Stomach (tissue), 9 donors: ENCODE results near the gene LAMP1. TPM values are rescaled to one million over a fixed set of nuclear protein-coding genes. Genes with fewer than 3 reads are reported as not detected.
"Not testable (repeated sequence)": the region's sequence is repeated elsewhere in the genome, so short reads cannot be mapped to it uniquely, and the experiment has no call there.

Source experiments
- DNase-seq, 2 donors: peaks; one replicate each; pipeline versions ENCODE4 v3.0.0 to v3.0.0-alpha.2; 2013 to 2019
- H3K27ac ChIP-seq, 5 donors: fragments of 200-600 bp in 4 of 5; sonication (generic) in 4 of 5; one replicate each; pipeline ENCODE4 v1.5.1; 2013 to 2019; ENCODE audit warnings: mild to moderate bottlenecking in 1 of 5, moderate library complexity in 1 of 5
- H3K27me3 ChIP-seq, 3 donors: fragments of 200-600 bp; sonication (generic); one replicate each; pipeline ENCODE4 v1.5.1; 2017 to 2019; ENCODE audit warnings: mixed run types in 1 of 3
- H3K36me3 ChIP-seq, 4 donors: fragments of 200-600 bp; sonication (generic); 1 replicate in 3 of 4; 2 replicates in 1 of 4; pipeline ENCODE4 v1.5.1; 2016 to 2019
- H3K4me1 ChIP-seq, 4 donors: fragments of 200-600 bp; sonication (generic); one replicate each; pipeline ENCODE4 v1.5.1; 2016 to 2019
- H3K4me3 ChIP-seq, 4 donors: fragments of 200-600 bp; sonication (generic) in 3 of 4; one replicate each; pipeline ENCODE4 v1.5.1; 2016 to 2019; ENCODE audit warnings: mild to moderate bottlenecking in 1 of 4
- H3K9me3 ChIP-seq, 4 donors: fragments of 200-600 bp; sonication (generic); one replicate each; pipeline ENCODE4 v1.5.1; 2016 to 2019
- EP300 ChIP-seq: sonication (generic); formaldehyde crosslinking; IDR thresholded peaks from one replicate; pipeline ENCODE4 v1.6.1; 2017; ENCODE audit warnings: antibody characterized with exemption
- POLR2A ChIP-seq, 4 donors: fragments of 450-650 bp; IDR thresholded peaks; one replicate each; pipeline ENCODE4 v1.6.1; 2016; ENCODE audit warnings: antibody characterized with exemption in 4 of 4, control low read depth in 2 of 4, mild to moderate bottlenecking in 1 of 4, moderate library complexity in 1 of 4
- POLR2AphosphoS5 ChIP-seq, 3 donors: sonication (generic); formaldehyde crosslinking; IDR thresholded peaks; one replicate each; pipeline ENCODE4 v1.6.1; 2016; ENCODE audit warnings: antibody characterized with exemption in 3 of 3
- WGBS, 5 donors: extraction: QIAGEN DNeasy Blood & Tissue Kit in 3 of 5; methylation state at CpG; one replicate each; pipeline versions ENCODE4 v1.1.5 to v1.1.7; 2013 to 2018; 5-methylcytosine and 5-hydroxymethylcytosine counted together
- intact Hi-C: fragments of 100-400 bp; cut with DNase I; formaldehyde crosslinking; loops from one replicate; pipeline ENCODE4 v1.15.1; 2023; ENCODE audit warnings: low total_unique reads
- polyA plus RNA-seq, 3 donors: library from polyadenylated mRNA; stranded (reverse); fragments of 200-250 nt; gene quantifications; one replicate each; pipeline ENCODE4 v1.2.3, GENCODE V29; 2013
- total RNA-seq, 5 donors: library from RNA; depleted of rRNA; stranded (reverse); fragments of >200 nt; gene quantifications; one replicate each; pipeline versions ENCODE4 v1.1.0 to v1.2.3, GENCODE V29; 2014 to 2016
- TF ChIP-seq, protein P1 (sequence below), 7 experiments: fragments of 450-650 bp in 4 of 7; fragments of 200-600 bp in 3 of 7; sonication (generic) in 3 of 7; IDR thresholded peaks; one replicate each; pipeline ENCODE4 v1.5.1; 2016 to 2019; ENCODE audit warnings: antibody characterized with exemption in 7 of 7, control low read depth in 2 of 7, mild to moderate bottlenecking in 1 of 7
- donor health status: healthy with polysubstance abuse.
- donor health status: Bipolar disorder and iron deficiency.
- donor health status: healthy.

Gene LAMP1
- total and polyA plus RNA-seq, 8 donors = 20.9 to 121 (median 50.0) TPM

DNA sequence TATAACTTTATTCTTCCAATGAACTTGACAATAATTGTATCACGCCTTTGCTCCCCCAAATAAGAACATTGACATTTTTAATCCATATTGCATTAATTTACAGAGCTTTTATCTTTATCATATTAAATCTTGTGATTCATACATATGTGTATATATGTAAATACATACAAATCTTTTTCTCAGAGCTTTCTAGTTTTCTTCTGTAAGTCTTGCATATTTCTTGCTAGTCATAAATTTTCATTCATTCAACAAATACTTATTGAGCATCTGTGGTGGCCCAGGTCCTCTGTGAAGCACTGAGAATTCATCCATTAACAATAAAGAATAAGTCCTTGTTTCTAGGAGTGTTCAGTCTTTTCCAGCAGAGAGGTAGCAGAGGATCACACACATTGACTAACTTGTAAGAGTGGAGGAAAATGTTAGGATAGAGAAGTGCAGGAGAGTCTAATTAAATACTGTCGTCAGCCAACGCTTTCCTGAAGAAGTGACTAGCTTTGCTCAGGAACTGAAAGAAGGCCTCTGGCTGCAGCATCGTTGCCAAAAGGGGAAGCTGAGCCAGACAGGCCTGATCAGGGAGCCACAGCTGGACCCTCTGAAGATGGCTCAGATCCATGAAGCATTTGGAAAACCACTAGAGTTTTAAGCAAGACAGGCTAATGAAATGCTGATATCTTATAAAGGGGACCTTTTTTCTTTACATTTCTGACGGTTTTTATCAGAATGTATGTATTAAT is 38.6 kb upstream of the LAMP1 start:
- TF ChIP-seq POLR2A (IDR thresholded peaks at IDR 0.05) (no peak), EP300 (no peak), POLR2AphosphoS5 (IDR thresholded peaks at IDR 0.05) (no peak)
- TF ChIP-seq, protein P1, sequence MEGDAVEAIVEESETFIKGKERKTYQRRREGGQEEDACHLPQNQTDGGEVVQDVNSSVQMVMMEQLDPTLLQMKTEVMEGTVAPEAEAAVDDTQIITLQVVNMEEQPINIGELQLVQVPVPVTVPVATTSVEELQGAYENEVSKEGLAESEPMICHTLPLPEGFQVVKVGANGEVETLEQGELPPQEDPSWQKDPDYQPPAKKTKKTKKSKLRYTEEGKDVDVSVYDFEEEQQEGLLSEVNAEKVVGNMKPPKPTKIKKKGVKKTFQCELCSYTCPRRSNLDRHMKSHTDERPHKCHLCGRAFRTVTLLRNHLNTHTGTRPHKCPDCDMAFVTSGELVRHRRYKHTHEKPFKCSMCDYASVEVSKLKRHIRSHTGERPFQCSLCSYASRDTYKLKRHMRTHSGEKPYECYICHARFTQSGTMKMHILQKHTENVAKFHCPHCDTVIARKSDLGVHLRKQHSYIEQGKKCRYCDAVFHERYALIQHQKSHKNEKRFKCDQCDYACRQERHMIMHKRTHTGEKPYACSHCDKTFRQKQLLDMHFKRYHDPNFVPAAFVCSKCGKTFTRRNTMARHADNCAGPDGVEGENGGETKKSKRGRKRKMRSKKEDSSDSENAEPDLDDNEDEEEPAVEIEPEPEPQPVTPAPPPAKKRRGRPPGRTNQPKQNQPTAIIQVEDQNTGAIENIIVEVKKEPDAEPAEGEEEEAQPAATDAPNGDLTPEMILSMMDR (IDR thresholded peaks at IDR 0.05) = no peak
- no peaks in the 10 kb centered on the region for H3K27me3 ChIP-seq
- DNase-seq = no peak
- 85 to 91% (median 86%) methylated on average over 5 of the region's 5 CpGs for WGBS, 5 donors
- no peaks in the 10 kb centered on the region for H3K9me3 ChIP-seq
- H3K4me3 ChIP-seq = no peak overlapping the region
- H3K4me1 ChIP-seq = no peaks in the 10 kb centered on the region
- no peak overlapping the region for H3K27ac ChIP-seq
- peaks cover 46 to 100% (median 97%) of the 10 kb centered on the region in 4 donors for H3K36me3 ChIP-seq
- intact Hi-C loops = no loop called here

DNA sequence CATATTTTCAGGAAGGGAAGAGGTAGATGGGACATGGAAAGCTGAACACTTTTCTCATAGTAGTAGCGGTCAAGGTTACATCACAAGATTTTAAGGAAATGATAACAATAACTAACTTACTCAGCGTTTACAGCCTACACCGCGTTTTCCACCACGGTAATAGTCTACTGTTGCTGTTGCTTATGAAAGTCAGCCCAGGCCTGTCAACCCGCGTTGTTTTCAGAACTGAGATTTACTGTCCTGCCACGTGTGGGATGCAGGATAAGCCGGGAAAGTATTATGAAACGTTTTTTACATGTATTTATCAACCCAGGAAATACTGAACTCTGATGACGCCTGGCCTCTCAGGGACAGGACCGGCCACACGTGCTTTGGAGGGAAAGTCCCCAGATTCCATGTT is 36.0 kb upstream of the LAMP1 start:
- peaks cover 39 to 96% (median 92%) of the 10 kb centered on the region in 4 donors for H3K36me3 ChIP-seq
- TF ChIP-seq EP300 (no peak), POLR2A (IDR thresholded peaks at IDR 0.05) (no peak), POLR2AphosphoS5 (IDR thresholded peaks at IDR 0.05) (no peak)
- TF ChIP-seq, protein P1 (IDR thresholded peaks at IDR 0.05) = no peak
- H3K27ac ChIP-seq = no peak overlapping the region
- no peaks in the 10 kb centered on the region for H3K4me1 ChIP-seq
- H3K27me3 ChIP-seq = no peaks in the 10 kb centered on the region
- no peak overlapping the region for H3K4me3 ChIP-seq
- 86 to 93% (median 91%) methylated on average over 13 of the region's 13 CpGs for WGBS, 5 donors
- no peaks in the 10 kb centered on the region for H3K9me3 ChIP-seq
- intact Hi-C loops = no loop called here
- no peak for DNase-seq

DNA sequence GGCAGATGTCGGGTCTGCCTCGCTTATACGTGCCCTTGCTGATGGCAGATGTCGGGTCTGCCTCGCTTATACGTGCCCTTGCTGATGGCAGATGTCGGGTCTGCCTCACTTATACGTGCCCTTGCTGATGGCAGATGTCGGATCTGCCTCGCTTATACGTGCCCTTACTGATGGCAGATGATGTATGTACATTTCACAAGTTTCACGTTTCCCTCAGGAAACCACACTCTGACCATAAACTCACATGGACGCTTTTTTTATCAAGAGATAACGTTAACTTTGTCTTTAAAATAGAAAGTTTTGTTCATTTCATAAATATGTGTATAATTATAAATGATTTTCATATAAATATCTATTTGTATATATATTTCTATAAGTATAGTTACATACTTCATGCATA is 34.0 kb upstream of the LAMP1 start:
- peaks cover 33 to 87% (median 74%) of the 10 kb centered on the region in 4 donors for H3K36me3 ChIP-seq
- H3K27me3 ChIP-seq, intact Hi-C loops, H3K27ac ChIP-seq, H3K4me3 ChIP-seq, H3K9me3 ChIP-seq, DNase-seq, H3K4me1 ChIP-seq: not testable (repeated sequence)
- 71 to 87% (median 82%) methylated on average over 13 to 14 of the region's 14 CpGs for WGBS, 5 donors

DNA sequence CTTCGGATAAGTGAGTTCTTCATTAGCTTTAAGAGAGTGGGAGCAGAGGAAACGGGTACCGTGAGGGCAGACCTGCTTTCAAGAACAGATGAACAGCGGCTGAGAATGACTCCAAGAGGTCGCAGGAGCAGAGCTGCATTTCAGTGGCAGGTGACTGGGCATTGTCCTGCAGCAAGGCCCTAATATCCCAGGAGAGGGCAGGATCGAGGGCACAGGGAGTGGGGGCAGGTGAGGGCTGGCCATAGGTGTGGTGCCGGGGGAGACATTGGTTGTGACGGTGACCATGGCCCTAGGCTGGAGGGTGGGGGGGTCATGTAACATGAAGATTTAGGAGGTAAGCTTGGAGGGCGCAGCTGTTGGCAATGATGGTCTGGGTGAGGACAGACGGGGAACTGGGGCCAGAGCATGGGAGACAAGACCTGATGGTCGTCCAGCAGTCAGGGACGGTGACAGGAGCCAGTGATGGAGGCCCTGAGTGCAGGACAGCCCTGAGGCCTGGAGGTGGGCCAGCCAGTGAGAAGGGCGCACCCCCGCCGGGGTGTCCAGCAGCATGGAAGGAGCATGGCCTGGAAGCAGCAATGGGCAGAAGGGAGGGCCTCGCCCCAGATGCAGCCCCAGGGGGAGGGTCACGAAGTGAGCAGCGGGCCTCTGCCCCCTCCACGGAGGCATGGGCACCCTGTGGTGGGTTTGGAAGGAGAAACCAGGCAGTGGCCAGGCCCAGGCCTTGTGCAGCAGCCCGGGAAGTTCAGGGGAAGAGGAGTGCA is 29.2 kb upstream of the LAMP1 start:
- 90 to 93% (median 92%) methylated on average over 19 to 20 of the region's 20 CpGs for WGBS, 5 donors
- intact Hi-C loops = no loop called here
- no peaks in the 10 kb centered on the region for H3K9me3 ChIP-seq

More for the DNA sequence above, 29.2 kb upstream of the LAMP1 start:
- no peak overlapping the region for H3K27ac ChIP-seq
- peaks cover 10 to 45% (median 33%) of the 10 kb centered on the region in 4 donors for H3K36me3 ChIP-seq
- TF ChIP-seq POLR2AphosphoS5 (IDR thresholded peaks at IDR 0.05) (no peak), POLR2A (IDR thresholded peaks at IDR 0.05) (no peak), EP300 (no peak)
- TF ChIP-seq, protein P1 (IDR thresholded peaks at IDR 0.05) = no peak
- H3K4me3 ChIP-seq = no peak overlapping the region
- H3K4me1 ChIP-seq = no peaks in the 10 kb centered on the region
- H3K27me3 ChIP-seq = no peaks in the 10 kb centered on the region
- no peak for DNase-seq
